Stimulated activated CD4-positive, alpha-beta T cell treated with anti-CD3 and anti-CD28 coated beads, Interleukin-2, amount 100 ng/mL, for 48 hours (primary cell): ENCODE results near the gene SREBF2.
"Not testable (repeated sequence)": the region's sequence is repeated elsewhere in the genome, so short reads cannot be mapped to it uniquely, and the experiment has no call there.

Experiments used
- DNase-seq, 2 donors: peaks; one replicate each; pipeline ENCODE4 v3.0.0-alpha.2; 2020

Gene SREBF2

DNA sequence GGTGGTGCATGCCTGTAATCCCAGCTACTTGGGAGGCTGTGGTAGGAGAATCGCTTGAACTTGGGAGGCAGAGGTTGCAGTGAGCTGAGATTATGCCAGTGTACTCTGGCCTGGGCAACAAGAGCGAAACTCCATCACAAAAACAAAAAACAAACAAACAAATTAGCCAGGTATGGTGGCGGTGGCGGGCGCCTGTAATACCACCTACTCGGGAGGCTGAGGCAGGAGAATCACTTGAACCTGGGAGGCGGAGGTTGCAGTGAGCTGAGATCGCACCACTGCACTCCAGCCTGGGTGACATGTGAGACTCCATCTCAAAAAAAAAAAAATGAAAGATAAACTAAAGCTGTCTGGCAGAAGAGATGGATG is 116.0 kb downstream of the SREBF2 start:
- DNase-seq, result not testable (repeated sequence)

GRCh38 chr22:41949297-41949965 is 116.5 kb downstream of the SREBF2 start:
- no peak for DNase-seq

DNA sequence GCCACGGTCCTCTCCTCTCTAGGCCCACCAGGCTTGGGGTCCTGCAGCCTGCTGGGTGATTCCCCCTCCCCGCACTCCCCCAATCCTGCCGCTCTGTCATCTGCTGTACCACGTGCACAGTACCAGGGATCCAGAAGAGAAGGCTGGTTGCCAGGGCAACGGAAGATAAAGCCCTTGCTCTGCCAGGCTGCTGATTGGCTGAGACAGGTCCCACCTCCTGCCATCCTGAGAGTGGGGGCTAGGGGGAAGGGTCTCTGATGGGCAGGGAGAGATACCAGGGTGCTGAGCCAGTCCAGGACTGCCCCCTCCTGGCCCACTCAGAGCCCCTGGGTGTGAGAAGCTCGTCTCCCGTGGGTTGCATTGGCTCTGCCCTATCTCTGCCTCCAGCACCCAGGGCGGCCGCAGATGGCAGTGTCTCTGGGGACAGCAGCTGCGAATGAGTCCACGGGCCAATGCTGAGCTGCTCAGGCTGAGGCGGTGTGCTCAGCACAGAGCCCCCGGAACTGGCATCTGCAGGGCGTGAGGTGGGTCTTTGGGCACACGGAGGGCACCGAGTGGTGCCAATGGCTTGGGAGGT is 119.1 kb downstream of the SREBF2 start, which contains the start of gene SMIM45:
Gene SMIM45, plus strand, starts transcription at position 253 of the 577 bp plus-strand sequence.
- DNase-seq, result no peak

GRCh38 chr22:41952713-41953112 is 119.8 kb downstream of the SREBF2 start:
- no peak for DNase-seq
